Endothelial cell (in vitro differentiated cells): ENCODE results near the gene CCDC134. TPM values are rescaled to one million over a fixed set of nuclear protein-coding genes. Genes with fewer than 3 reads are reported as not detected.
A peak's percentile ranks its signal among the peaks of the same experiment; 100 is the strongest.

Experiments
- DNase-seq: peaks from one replicate; pipeline ENCODE4 v3.0.0; 2021; ENCODE audit warnings: low spot score
- H3K27ac Mint-ChIP-seq: one replicate; pipeline ENCODE4 v1.8.0; 2021; ENCODE audit warnings: mixed read lengths, inconsistent platforms; ENCODE audit not compliant: unreplicated experiment
- H3K27me3 Mint-ChIP-seq: one replicate; pipeline ENCODE4 v1.8.0; 2021; ENCODE audit warnings: mild to moderate bottlenecking, moderate library complexity, mixed read lengths, inconsistent platforms; ENCODE audit not compliant: unreplicated experiment
- H3K36me3 Mint-ChIP-seq: one replicate; pipeline ENCODE4 v1.8.0; 2021; ENCODE audit warnings: mild to moderate bottlenecking, low read depth, mixed read lengths, inconsistent platforms; ENCODE audit not compliant: unreplicated experiment
- H3K4me1 Mint-ChIP-seq: one replicate; pipeline ENCODE4 v1.8.0; 2021; ENCODE audit warnings: mild to moderate bottlenecking, mixed read lengths, inconsistent platforms; ENCODE audit not compliant: unreplicated experiment
- H3K4me3 Mint-ChIP-seq: one replicate; pipeline ENCODE4 v1.8.0; 2021; ENCODE audit warnings: mild to moderate bottlenecking, mixed read lengths, inconsistent platforms; ENCODE audit not compliant: unreplicated experiment
- H3K9me3 Mint-ChIP-seq: one replicate; pipeline ENCODE4 v1.8.0; 2021; ENCODE audit warnings: mixed read lengths, inconsistent platforms; ENCODE audit not compliant: unreplicated experiment
- CTCF ChIP-seq: fragments of 200-600 bp; sonication (generic); IDR thresholded peaks from one replicate; pipeline ENCODE4 v1.5.0; 2021; ENCODE audit warnings: antibody characterized with exemption; ENCODE audit not compliant: unreplicated experiment
- total RNA-seq: library from RNA; stranded (reverse); fragmentation: NEBNext Ultra II Directional; extraction: Animal tissue kit (Norgen Biotek cat#: 25700); gene quantifications from one replicate; pipeline ENCODE4 v1.2.1, GENCODE V29; 2021; ENCODE audit not compliant: unreplicated experiment

The CCDC134 gene
- total RNA-seq, 1 donor from 2014 or later, result 8.8 TPM

GRCh38 chr22:41782751-41783150, 17.7 kb upstream of the CCDC134 start:
- no peak for TF ChIP-seq CTCF
- DNase-seq, result no peak
- Mint-ChIP-seq H3K36me3 (no peaks in the 10 kb centered on the region), H3K4me1 (peaks cover 20% of the 10 kb centered on the region), H3K9me3 (no peaks in the 10 kb centered on the region), H3K27ac (no peak overlapping the region), H3K27me3 (peaks cover 2% of the 10 kb centered on the region), H3K4me3 (no peak overlapping the region)

- Mint-ChIP-seq H3K36me3 (no peaks in the 10 kb centered on the region), H3K27ac (no peak overlapping the region), H3K4me1 (peaks cover 4% of the 10 kb centered on the region), H3K9me3 (no peaks in the 10 kb centered on the region), H3K4me3 (no peak overlapping the region), H3K27me3 (peaks cover 2% of the 10 kb centered on the region)
- DNase-seq, result no peak
- no peak for TF ChIP-seq CTCF
Measured at GRCh38 chr22:41787331-41787730, 13.1 kb upstream of the CCDC134 start.

- Mint-ChIP-seq H3K27me3 (peaks cover 2% of the 10 kb centered on the region), H3K4me3 (no peak overlapping the region), H3K4me1 (no peaks in the 10 kb centered on the region), H3K9me3 (no peaks in the 10 kb centered on the region), H3K36me3 (no peaks in the 10 kb centered on the region), H3K27ac (no peak overlapping the region)
- no peak for TF ChIP-seq CTCF
- no peak for DNase-seq
Measured at GRCh38 chr22:41793871-41794270, 6.6 kb upstream of the CCDC134 start.

- no peak overlapping the region for H3K27ac Mint-ChIP-seq
- no peak overlapping the region for H3K4me3 Mint-ChIP-seq
- no peaks in the 10 kb centered on the region for H3K9me3 Mint-ChIP-seq
- peaks cover 8% of the 10 kb centered on the region for H3K27me3 Mint-ChIP-seq
- TF ChIP-seq CTCF, result no peak
- DNase-seq, result no peak
- H3K36me3 Mint-ChIP-seq, result no peaks in the 10 kb centered on the region
- peaks cover 11% of the 10 kb centered on the region for H3K4me1 Mint-ChIP-seq
Measured at GRCh38 chr22:41798736-41799135, 1.7 kb upstream of the CCDC134 start.

- H3K36me3 Mint-ChIP-seq, result no peaks in the 10 kb centered on the region
- H3K27me3 Mint-ChIP-seq, result peaks cover 8% of the 10 kb centered on the region
- H3K9me3 Mint-ChIP-seq, result no peaks in the 10 kb centered on the region
- TF ChIP-seq CTCF, result no peak
- peak overlapping the region; percentile 66 for H3K27ac Mint-ChIP-seq
- H3K4me3 Mint-ChIP-seq, result peak overlapping the region; percentile 91
- H3K4me1 Mint-ChIP-seq, result peaks cover 11% of the 10 kb centered on the region
- peak; percentile 9 for DNase-seq
Measured at GRCh38 chr22:41799486-41800347, 762 bp upstream of the CCDC134 start.
